NCI-H187 (cell line): ENCODE measurements around the gene SLC22A4.

Source experiments
- DNase-seq, 2 experiments: peaks; one replicate each; lab custom pipeline; 2025; lab: John Stamatoyannopoulos, UW

Gene SLC22A4

GRCh38 chr5:132293992-132294727, at the start of gene SLC22A4:
TSS of gene SLC22A4 (plus strand) at chr5:132294394. CDS start at chr5:132294617, 223 bp downstream.
- DNase-seq, result peak; percentile 70 to 88

- DNase-seq, result no peak
Observed at GRCh38 chr5:132245593-132245992, 48.6 kb upstream of the SLC22A4 start.

GRCh38 chr5:132246806-132247205, 47.4 kb upstream of the SLC22A4 start:
- DNase-seq, result no peak

DNA sequence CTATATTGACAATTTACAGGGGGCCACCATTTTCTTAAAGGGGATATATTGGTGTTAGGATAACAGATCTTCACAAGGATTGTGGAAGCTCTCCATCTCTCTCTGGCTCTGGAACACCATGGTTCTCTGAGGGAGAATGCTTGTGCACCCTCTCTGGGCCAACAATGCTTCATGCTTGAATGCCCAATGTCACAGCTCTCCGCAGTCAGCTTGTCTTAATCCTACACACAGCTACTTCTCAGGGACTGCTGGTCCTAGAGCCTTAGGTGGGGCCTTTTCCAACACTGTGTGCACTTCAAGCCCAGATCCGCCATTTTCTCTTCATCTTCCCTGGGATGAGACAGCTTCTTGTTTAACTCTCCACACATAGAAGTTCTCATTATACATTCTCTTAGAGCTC, 43.6 kb upstream of the SLC22A4 start:
- no peak for DNase-seq

DNA sequence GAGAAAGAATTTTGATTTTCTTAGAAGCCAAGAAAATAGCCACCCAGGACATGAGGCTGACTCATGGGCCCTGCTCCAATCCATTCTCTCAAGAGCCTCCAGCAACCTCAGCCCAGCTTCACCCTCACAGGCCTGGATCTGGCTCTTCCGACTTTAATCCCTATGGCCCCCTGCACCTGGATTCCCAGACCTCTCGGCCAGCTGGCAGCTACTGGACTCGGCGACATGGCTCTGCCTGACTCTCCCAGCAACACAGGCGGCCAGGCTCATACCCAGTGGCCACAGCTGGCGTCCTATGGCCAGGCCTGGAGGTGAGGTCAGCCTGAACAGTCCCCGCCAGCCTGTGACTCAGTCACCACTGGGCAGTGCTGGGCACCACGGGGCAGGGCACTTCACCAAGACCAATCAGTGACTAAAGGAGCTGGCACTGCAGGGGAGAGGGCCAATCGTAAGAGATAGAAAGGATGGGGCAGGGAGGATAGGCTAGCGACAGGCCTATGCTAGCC, 42.9 kb upstream of the SLC22A4 start:
- DNase-seq, result no peak

DNA sequence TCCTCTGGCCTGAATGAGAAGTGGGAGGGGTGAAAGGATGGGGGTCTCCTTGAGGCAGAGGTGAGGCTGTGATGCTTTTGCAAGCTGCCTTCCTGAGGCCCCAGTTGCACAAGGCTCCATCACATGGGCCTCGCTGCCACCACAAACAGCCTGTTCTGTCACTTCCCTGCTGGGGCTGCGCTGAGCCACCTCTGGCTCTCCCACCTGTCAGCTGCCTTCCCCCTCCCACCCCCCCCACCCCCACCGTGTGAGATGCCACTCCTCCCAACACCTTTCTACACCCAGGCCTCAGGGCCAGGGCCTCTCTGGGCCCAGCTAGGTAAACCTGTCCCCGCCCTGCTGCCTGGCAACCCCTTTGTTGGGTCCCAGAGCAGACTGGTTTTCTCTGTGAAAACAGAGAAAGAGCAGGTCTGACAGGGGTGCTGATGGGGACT, 41.2 kb upstream of the SLC22A4 start:
- DNase-seq, result no peak

DNA sequence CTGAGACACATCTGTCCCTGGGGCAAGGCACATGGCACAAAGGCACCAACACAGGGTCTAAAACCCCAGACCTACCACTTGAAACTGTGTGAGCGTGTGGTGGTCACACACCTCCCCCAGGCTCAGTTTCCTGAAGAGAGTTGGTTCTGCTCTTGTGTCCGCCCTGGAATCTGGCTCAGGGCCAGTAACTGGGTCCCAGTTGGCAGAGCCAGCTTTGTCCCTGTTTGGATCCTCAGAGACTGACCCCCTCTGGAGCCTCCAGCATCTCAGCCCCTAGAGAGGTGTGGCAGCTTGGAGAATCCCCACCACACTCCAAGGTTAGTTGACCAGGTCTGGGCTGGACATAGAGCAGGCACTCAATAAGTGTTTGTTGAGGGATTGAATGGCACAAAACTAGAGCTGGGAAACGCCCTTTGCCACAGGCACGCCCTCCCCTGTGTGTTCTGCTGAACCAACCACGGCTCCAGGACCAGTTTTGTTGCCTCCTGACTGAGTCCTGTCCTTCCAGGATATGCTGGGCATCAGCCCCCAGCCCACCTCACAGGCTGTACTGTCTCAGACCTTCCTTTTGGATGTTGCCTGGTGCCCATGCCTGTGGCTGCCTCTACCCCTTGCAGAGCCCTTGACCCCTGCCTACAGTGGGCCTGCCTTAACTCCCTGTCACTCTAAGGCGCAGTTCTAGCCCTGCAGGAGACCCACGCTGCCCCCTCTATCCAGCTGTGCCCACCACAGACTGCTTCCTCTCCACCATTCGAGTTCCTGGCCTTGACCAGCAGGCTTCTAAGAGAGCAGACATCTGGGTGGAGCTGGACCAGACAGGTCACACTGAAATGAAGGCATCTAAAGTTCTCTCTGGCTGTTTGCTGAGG, 40.5 kb upstream of the SLC22A4 start:
- no peak for DNase-seq

- DNase-seq, result no peak
Observed at GRCh38 chr5:132254321-132254977, 39.7 kb upstream of the SLC22A4 start.

DNA sequence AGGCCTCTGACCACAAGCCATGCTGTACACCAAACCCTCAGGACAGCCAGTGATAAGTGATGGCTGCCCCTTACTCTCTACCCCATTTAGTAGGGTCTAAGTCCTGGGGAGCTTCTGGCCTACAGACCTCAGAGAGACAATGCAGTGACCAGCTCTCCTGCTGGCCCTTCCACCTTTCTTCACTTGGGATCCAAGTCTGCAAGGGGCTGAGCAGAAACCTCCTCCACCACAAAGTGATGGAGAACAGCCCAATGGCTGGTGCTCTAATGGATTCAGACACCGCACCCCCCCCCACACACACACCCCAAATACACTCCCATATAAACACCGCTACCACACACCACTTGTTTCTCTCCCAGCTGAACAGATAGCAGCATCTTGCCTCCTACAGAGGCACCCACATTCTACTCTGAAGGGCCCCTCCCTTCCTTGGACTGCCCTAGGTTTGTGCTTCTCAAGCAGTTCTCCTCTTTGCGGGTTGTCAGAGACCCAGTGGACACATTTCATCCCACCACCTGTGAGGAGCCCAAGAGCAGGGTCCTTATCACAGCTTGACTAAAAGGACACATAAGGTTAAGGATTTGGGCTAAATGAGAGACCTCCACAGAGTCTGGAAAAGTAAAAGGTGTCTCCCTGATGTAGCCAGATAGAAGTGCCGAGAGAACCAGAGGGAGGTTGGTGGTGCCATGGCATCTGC, 38.0 kb upstream of the SLC22A4 start:
- DNase-seq, result no peak

DNA sequence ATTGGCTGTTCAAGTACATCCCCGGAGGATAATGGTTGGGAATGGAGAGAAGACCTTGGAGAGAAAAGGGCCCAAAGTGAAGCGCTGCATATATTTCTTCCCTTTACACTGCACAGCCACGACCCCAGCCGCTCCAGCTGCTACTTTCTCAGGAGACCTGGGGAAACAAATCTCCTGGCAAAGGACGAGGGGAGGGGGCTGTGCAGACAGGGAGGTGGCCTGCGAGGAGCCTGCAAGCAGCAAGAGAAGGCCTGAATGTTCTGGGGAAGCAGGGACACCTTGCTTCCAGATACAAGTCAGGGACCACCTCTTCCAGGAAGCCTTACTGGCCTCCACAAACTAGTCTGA, 37.4 kb upstream of the SLC22A4 start:
- DNase-seq, result no peak

DNA sequence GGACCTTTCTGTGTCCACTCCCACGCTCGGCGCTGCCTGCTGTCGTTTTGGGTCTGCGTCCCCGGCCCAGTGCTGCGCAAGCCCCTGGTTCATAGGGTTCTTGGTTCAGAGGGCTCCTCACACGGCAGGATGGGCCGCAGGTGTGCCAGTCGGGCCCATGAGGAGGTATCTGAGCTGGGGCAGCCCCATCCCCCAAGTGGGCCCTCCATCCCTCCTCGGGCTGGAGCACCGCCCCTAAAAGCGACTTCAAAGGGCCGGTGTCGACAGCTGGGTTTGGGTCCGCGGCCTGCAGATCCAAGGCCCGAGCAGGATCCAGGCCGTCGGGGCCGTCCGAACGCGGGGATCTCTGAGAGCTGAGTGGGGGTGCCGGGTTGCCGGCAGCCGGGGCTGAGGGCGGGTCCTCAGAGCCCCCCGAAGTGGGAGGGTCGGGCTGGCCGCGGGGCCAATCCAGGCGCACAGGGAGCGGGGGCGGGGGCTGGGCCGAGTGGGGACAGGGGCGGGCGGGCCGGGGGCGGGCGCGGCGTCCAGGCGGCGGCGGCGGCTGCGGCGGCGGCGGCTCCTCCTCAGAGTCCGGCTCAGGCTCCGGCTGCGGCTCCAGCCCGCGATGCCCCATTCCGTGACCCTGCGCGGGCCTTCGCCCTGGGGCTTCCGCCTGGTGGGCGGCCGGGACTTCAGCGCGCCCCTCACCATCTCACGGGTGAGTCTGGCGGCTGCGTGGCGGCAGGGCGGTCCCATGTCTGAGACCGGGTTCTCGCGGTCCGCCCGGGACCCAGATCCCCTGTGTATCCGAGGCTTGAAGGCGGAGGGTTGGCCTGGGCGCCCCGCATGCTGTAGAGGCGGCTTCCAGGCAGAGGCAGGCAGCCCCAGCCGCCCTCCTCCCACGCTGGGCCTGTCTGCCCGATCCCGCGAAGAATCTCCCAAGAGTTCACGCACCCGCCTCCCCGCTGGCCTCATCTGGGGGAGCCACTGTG, 36.8 kb upstream of the SLC22A4 start, which contains the start of gene PDLIM4:
Gene PDLIM4 (plus strand): TSS at position 566 of the 971 bp plus-strand sequence. CDS start 39 bp downstream, at position 605.
- DNase-seq, result no peak

GRCh38 chr5:132258102-132259068, 35.8 kb upstream of the SLC22A4 start:
- no peak for DNase-seq

GRCh38 chr5:132259069-132259851, 34.9 kb upstream of the SLC22A4 start:
- DNase-seq, result no peak

- DNase-seq, result no peak
Observed at GRCh38 chr5:132260051-132260450, 34.1 kb upstream of the SLC22A4 start.

GRCh38 chr5:132260714-132261551, 33.3 kb upstream of the SLC22A4 start:
- DNase-seq, result no peak

GRCh38 chr5:132261881-132262845, 32.0 kb upstream of the SLC22A4 start:
- DNase-seq, result no peak
